HS-5 (cell line): ENCODE measurements around the gene DPYSL3.

Experiments used
- DNase-seq: peaks from one replicate; pipeline ENCODE4 v3.0.0-alpha.2; 2012; ENCODE audit warnings: low read depth

DPYSL3 gene

DNA sequence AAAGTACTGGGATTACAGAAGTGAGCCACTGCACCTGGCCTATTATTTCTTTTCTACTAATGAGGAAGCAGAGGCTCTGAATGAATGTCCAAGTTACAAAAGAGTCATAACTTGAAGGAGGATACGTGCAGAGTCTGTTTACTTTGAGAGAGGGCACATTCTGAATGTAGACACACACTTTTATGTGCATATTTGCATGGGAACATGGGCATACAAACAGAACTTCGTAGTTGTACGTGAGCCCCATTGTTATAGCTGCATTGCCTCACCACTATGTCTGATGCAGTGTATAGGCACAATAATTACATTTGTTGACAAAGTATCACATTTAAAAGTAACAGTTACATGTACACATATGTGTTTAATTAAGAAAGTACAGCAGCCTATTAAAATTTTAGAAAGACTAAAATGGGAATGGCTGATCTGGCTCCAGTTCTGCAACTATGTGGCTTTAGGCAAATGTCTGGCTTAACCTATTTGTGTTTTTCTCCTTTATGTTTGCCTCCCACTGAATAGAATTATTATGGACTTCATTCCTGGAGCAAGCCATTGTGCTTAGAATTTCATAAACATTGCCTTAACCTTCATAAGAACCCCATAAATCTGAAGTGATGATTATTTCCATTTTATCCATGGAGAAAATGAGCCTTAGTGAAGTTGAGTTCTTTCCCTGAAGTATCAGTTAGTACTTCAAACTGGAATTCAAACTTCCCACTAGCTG is 3.0 kb upstream of the DPYSL3 start:
- no peak for DNase-seq

DNA sequence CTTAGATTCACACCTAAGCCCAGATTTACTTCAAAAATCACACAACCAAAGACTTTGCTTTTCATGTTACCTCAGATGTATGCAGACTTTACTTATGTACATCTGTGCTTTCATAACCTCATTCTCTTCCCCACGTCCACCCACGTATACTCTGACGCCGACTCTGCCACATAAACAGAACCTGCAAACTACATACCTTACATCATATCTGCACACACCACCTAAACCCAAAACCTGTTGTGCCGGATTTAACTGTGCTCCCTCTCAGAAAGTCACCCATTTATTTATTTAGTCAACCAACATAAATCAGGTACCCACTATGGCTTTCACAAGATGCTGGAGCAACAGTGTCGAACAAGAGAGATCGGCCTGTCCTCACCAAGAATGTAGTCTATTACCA is 1.0 kb upstream of the DPYSL3 start:
- no peak for DNase-seq

DNA sequence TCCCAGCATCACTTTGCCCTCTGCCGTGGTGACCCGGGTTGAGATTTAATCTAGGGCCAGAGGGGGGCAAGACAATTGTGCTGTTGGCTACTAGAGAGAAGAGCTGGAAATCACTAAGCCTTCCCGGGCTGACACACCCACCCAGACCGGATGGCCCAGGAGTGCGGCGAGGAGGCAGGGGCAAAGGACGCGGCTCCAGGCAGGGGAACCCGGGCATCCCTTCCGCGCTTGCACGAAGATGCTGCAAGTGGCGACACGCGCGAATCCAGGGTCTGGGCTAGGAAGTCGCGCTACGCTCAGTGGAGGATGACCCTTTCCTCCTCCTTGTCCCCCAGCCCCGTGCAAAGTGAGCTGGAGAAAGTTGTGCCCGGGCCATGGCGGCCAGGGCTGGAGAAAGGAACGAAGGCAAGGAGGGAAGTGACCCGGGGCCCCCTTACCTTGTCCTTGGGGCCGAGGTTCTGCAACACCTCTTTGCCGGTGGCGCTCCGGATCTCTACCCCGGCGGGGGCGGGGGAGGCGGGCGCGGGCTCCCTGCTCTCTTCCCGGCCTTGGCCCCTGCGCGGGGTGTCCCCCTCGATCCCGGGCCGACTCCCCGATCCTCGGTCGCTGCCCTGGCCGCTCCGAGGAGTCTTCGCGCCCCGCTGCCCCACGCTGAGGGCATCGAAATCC is 693 bp downstream of the DPYSL3 start:
- no peak for DNase-seq

DNA sequence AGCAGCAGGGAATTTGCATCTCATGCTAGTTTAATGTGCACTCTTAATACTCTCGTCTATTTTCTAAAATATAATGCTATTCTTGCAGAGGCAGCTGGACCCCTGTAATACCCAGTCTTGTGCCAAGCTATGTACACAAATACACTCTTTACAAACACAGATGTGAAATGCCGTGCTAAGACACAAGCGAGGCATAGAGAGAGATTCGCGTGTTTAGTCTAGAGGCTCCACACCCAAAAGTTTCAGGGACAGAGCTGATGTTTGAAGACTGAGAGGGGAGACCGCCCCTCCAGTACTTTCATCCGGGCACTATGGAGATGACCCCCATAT is 1.2 kb downstream of the DPYSL3 start:
- DNase-seq = no peak

DNA sequence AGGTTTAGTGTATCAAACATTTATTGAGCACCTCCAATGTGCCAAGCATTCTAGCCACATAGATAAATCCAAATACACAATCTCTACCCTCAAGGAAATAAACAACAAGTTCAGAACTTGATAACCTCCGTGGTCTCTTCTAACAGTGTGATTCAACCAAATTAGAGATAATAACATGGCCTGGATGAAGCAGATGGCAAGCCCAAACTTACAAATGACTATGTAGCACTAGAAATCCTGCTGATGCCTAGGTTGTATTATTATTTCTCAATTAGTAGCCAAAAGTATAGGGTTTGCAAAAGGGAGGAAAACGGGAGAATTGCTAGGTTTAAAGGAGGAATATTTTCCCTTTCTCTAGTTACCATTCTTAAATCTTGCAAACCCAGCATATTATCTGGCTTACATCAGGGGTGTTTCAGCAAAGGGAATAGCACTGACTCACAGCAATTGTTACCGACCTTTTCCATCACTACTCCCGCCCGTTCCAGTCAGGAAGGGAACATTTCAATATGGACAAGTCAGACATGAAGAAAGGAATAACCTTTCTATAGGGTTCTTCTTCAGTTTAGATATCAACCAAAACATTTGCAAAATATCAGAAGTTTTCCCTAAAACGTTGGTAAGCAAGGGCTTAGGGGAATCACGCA is 2.3 kb downstream of the DPYSL3 start:
- peak; percentile 58 for DNase-seq

DNA sequence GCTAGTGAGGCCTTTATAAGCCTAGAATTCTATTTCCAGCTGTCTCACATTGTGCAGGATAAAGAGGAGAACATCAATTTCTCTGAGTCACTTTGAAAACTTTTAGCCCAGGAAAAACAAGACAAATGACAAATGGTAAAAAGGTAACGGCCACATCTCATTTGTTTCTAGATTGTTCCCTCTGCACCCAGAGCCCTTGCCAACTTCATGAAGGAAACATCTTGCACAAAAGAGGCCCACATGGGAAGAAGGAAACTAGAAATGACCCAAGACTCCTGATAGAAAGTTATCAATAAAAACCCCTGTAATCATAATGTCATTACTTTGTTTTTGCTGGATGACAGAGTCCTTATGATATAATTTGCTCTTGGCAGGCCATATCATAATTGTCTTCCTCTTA is 5.3 kb downstream of the DPYSL3 start:
- no peak for DNase-seq

DNA sequence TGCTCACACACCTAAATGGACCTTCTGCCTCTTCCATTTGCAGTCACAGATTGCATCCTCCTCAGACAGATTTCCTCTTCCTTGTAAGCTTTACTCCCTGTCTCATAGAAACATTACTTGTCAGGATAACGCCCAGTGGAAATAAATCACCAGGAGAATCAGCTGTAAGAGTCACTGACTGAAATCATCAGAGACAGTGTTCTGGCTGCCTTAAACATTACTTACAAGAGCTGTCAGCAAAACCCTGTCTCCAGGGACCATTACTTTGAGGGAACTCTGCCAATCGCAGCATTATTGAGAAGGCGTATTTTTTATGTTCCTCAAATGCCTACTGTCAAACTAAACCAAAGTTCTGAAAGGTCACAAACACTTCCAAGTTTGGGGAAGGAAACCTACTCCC is 5.9 kb downstream of the DPYSL3 start:
- DNase-seq = no peak

DNA sequence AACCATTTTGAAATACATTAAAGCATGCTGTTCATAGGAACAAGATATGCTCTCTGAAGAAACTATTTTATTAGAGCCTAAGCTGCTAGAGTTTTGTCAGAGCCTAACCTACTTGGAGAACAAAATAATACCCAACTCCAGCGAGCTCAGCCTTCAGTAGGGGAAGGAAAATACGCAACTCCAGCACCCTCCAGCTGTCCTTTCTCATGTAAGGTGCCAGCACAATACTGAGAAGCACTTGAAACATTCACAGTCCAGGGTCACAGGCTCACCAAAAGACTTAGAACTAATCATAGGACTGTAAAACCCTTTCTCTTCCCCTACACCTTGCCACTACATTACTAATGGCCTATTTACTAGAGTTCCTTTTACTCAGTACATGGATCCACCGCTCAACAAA is 18.9 kb downstream of the DPYSL3 start:
- no peak for DNase-seq

DNA sequence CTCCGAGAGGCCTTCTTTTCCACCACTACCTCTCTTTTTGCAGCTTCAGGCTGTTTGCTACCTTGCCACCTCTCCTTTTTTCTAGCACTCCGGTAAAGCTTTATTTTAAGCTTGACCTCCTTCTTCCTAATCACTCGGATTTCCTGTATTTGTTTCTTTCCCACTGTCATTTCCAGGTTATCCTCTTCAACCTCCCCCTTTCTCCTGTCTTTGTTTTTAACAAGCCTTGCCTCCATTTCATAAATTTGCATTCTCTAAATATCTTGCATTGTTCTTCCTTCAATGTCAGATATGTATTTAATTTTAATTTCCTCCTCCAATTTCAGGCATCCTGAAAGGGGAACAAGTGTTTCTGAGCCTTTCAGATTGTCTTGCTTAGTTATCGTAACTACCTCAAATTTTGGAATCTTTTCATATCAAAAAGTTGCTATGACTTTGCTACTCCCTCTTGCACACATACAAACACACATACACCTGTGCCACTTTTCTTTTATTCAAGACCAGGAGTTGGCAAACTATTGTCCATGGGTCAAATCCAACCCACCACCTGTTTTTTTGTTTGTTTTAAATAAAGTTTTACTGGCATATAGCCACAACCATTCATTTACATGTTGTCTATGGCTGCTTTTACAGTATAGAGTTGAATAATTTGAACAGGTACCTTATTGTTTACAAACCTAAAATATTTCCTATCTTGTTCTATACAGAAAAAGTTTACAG is 22.7 kb downstream of the DPYSL3 start:
- DNase-seq = no peak

DNA sequence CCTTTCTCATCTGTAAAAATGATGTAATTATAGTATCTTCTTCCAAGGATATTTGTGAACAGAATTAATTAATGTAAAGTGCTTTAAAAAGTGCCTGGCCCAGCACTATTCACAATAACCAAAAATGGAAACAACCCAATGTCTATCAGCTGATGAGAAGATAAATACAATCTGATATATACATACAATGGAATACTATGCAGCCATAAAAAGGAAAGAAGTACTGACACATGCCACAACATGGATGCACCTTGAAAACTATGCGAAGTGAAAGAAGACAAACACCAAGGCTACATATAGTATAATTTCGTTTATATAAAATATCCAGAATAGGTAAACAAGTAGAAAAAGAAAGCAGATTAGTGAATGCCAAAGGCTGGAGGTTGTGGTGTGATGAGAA is 24.1 kb downstream of the DPYSL3 start:
- no peak for DNase-seq

DNA sequence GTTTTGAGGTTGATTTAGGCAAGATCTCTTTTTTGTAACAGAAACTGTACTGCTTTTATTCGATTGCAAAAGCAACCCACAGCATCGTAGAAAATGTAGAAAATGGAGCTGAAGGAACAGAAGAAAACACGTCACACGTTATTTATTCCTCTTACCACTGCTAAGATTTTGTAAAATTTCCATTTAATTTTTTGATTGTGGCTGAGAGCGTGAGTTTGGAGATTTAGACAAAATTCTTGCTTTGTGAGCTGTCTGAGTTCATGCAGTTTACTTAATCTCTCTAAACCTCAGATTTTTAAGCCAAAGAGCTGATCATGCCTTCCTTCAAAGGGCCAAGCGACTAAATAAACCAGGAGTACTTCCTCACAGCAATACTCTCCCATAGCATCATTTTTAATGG is 24.8 kb downstream of the DPYSL3 start:
- no peak for DNase-seq

DNA sequence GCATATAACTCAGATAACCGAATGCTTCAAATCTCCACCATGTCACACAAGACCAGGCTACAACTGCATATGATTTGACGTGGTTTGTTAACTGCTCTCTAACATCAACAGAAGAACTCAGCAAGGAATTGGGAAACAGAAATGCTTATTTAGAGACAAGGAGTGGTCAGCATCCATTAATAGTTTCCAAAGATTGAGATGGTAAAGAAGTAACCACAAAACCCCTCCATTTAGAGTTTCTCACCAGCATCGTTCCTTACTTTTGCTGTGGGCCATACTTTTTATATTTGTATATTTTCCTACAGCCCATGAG is 25.2 kb downstream of the DPYSL3 start:
- no peak for DNase-seq

DNA sequence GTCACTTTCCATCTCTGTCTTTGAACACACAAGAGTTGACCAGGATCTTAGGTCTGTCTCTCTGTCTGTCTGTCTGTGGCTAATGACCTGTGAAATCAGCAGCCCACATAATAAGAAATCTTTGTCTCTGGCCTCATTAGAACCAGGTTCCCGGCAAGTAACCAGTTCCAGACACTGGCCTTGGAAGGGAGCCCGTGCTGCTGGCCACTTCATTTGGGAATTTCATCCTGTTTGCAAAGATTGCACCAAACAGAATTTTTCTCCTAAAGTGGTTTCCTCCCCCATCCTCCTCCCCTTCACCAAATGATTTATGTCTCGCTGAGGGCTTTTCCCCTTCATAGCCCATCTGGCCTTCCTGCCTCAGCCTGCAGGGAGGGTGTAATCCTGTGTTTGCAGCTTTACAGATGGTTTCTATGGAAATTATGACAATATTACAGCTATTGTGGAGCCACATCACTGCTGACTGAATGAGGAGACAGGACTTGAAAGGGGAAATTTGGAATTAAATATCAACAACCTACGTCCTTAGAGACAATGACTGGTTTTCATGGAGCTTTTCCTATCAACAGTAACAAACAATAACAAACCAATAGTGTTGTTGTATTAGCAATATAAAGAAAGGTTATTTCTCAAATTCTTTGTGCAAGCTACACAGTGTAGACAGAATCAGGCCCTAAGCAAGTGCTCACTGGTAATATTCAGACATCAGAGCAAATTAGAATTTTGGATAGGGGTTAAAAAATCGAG is 25.7 kb downstream of the DPYSL3 start:
- peak; percentile 94 for DNase-seq

DNA sequence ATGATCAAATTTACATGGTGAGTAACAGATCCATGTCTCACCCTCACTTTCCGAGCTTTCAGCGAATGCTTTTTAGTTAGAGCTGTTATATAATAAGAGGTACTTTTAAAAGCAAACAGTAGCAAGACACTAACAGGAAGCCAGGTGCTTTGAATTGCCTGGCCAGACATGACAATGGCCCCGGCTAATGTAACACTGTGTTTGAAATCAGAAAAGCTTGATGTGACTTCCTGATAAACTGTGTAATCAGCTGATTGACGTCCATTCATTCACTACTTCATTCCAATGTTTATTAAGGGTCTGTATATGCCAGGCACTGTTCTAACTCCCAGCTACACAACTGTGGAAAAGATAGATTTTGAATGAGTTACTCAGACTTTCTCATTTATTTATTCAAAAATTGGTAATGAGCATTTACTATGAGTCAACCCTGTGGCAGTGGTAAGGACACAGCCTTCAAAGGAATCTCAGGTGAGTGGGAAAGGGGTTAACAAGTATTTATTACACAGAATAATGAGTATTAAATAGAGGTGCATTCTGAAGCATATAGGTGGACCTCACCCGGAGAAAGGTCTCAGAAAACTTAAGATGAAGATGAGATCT is 26.6 kb downstream of the DPYSL3 start:
- DNase-seq = no peak

DNA sequence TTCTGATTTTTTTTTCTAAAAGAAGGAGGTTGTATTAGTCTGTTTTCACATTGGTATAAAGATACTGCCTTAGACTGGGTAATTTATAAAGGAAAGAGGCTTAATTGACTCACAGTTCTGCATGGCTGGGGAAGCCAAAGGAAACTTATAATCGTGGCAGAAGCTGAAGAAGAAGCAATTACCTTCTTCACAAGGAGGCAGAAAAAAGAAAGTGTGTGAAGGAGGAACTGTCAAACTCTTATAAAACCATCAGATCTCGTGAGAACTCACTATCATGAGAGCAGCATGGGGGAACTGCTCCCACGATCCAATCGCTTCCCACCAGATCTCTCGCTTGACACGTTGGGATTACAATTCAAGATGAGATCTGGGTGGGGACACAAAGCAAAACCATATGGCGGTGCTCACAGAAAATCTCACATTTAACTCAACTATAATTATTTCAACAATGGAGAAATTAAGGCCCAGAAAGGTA is 27.1 kb downstream of the DPYSL3 start:
- no peak for DNase-seq

DNA sequence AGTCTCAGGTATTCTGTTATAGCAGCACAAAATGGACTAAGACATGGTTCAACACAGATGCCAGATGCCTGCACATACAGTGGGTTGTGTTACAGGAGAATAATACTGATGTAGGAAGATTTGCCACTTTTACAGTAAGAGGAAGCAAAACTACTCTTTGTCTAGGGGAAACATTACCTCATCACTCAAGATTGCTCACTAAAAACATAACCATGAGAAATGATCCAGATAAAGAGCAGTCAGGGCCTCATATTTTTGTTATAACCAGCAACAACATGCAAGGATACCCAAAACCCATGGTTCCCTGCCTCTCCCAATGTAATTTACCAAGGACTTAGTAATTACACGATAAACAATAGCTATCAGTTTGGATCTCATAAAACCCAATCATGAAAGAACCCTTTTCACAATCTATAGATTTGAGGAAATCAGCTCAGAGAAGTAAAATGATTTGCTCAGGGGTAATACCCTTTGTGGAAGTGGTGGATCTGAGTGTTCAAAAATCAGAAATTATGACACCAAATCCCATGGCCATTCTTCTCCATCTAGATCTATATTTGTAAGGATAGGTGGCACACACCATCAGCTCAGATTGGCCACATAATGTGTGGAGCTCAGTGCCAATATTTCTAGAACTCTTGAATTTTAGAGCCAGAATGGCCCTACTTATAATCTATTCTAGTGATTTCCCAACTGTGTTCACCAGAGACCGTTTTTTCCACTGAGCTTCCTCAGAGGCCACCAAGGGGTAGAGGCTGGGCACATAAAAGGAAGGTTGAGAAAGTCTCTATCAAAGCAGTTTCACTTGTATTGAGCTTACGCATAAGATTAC is 27.8 kb downstream of the DPYSL3 start:
- DNase-seq = no peak

DNA sequence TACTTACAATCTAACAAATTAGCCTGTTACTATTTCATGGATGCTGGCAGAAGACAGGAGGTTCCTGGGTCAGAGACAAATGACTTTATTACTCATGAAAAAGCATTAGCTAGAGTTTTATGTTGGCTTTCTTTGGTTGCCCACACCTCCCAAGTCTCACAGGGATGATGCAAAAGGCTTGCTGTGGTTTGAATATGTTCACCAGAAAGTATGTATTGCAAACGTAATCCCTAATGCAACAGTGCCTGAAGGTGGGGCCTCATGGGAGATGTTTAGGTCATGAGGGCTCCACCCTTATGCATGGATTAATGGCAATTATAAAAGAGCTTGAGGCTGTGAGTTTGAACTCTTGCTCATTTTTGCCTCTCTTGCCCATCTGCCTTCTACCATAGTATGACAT is 28.5 kb downstream of the DPYSL3 start:
- DNase-seq = no peak

DNA sequence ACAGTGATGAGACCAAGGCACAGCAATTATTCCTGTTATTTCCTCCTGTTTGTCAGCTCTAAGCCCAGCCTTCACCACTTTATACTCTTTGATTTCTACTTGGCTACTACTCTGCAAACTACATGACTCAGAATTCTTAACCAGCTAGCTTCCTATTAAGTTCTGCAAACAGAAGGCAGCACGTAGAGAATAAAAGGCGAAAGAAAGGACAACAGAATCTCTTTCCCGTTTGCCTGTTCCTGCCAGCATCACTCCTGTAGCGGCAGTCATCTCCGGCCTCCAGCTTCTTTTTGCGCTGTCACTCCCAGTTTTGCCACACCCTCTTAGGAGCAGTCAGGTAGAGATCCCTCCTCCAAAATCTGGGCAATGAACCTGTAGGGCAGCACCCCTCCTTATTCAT is 29.9 kb downstream of the DPYSL3 start:
- DNase-seq = no peak

DNA sequence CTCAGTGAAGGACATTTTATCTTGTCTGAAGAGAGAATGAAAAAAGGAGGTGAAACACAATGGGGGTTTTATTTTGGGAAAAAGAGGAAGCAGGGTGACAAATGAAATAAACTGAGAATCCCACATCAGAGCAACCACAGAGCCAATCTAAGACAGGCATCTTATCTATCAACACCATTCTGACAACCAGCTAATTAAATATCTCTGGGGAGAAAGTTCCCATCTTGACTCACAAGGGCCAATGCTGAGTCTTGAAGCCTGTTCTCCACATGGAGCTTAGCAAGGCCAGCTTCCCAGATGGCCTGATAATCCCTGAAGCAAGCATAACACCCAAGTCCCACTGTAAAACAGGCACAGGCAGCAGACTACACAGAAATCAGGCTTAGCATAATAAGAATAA is 30.4 kb downstream of the DPYSL3 start:
- no peak for DNase-seq

DNA sequence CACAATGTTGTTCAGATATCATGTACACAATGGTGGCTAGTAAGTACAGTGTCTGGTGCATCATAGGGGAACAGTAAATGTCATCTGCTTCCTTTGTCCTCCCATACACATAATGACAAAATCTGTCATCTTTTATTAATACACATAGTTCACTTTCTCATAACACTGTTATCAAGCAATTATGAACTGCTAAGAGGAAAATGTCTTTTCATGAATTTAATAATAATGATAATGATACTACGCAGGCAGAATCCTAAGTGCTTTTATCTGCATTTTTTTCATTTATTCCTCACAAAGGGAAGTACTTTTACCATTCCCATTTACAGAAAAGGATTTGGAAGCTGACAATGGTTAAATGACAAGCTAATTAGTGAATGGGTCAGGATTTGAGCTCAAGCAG is 35.7 kb downstream of the DPYSL3 start:
- no peak for DNase-seq
